Measurements from ENCODE around the gene RAP1B.

DNA sequence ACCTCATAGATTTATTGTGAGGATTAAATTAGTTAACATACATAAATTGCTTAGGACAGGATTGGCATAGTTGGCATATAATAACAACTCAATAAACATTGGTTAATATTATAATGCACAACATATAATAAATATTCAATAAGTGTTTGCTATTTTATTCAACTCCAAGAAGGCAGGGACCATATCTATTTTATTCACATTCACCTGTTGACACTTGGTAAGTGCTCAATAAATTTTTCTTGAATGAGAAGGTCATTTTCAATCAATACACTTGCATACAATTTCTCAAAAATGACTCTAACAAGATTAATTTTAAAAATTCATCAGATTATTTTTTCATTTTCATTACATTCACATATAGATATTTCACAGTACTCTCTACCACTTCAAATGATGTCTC is 63.7 kb downstream of the RAP1B start:
- TF ChIP-seq CSDC2 (CRISPR knock-in tag; IDR thresholded peaks at IDR 0.05) (no peak), ZFP3 (CRISPR knock-in tag; IDR thresholded peaks at IDR 0.05) (no peak)
- TF ChIP-seq, protein P1, sequence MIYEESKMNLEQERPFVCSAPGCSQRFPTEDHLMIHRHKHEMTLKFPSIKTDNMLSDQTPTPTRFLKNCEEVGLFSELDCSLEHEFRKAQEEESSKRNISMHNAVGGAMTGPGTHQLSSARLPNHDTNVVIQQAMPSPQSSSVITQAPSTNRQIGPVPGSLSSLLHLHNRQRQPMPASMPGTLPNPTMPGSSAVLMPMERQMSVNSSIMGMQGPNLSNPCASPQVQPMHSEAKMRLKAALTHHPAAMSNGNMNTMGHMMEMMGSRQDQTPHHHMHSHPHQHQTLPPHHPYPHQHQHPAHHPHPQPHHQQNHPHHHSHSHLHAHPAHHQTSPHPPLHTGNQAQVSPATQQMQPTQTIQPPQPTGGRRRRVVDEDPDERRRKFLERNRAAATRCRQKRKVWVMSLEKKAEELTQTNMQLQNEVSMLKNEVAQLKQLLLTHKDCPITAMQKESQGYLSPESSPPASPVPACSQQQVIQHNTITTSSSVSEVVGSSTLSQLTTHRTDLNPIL (CRISPR knock-in tag; IDR thresholded peaks at IDR 0.05; ENCODE audit: low read depth) = no peak

Data from SK-N-SH treated with all-trans-retinoic acid at 6 μM for 48 hours (cell line).